IMR-90 (cell line): Measurements from ENCODE around the gene AMZ2. TPM values are rescaled to one million over a fixed set of nuclear protein-coding genes. Genes with fewer than 3 reads are reported as not detected.

Source experiments
- ATAC-seq: fragments of 200-7000 bp; cut with Tn5 transposase; 2 replicates; pipeline ENCODE4 v1.9.1; 2020; ENCODE audit warnings: low read depth, mild to moderate bottlenecking, moderate library complexity
- BruUV-seq: library from RNA; stranded (reverse); fragments of 400-500 nt; replicated peaks from 2 replicates; lab custom pipeline; 2021; lab: Mats Ljungman, UMichigan
- CTCF ChIA-PET: fragments of 300-600 bp; formaldehyde crosslinking; extraction: SDS; loops from one replicate; lab custom pipeline; 2021; ENCODE audit warnings: antibody characterized with exemption; lab: Yijun Ruan, JAX
- POLR2A ChIA-PET: fragments of 300-600 bp; sonication (Branson Sonifier 250); formaldehyde crosslinking; loops from one replicate; lab custom pipeline; 2022; ENCODE audit warnings: antibody characterized with exemption; ENCODE audit not compliant: unreplicated experiment; lab: Charles Lee
- DNase-seq: peaks from one replicate; pipeline ENCODE4 v3.0.0; 2013
- H2AFZ ChIP-seq: replicated peaks from 2 replicates; pipeline ENCODE3; 2013; ENCODE audit warnings: low read length, mild to moderate bottlenecking; ENCODE audit not compliant: poor library complexity
- H2AK5ac ChIP-seq: 2 replicates; pipeline ENCODE4 v1.6.1; 2013; ENCODE audit warnings: low read depth, low read length, inconsistent platforms
- H2AK9ac ChIP-seq: replicated peaks from 2 replicates; pipeline ENCODE3; 2013; ENCODE audit warnings: mild to moderate bottlenecking, low read depth, low read length, moderate library complexity; ENCODE audit not compliant: poor library complexity
- H2BK120ac ChIP-seq: 2 replicates; pipeline ENCODE4 v1.6.1; 2013; ENCODE audit warnings: low read depth, low read length, inconsistent platforms
- H2BK15ac ChIP-seq: 3 replicates; pipeline ENCODE4 v1.6.1; 2013; ENCODE audit warnings: low read depth, low read length, inconsistent platforms
- H2BK20ac ChIP-seq: 2 replicates; pipeline ENCODE4 v1.6.1; 2013; ENCODE audit warnings: low read depth, mild to moderate bottlenecking, inconsistent platforms, low read length, moderate library complexity
- H2BK5ac ChIP-seq: 2 replicates; pipeline ENCODE4 v1.6.1; 2013; ENCODE audit warnings: mild to moderate bottlenecking, low read depth, low read length, inconsistent platforms; ENCODE audit not compliant: poor library complexity, severe bottlenecking
- H3K14ac ChIP-seq: replicated peaks from 2 replicates; pipeline ENCODE4 v1.6.1; 2013; ENCODE audit warnings: low read depth, low read length, inconsistent platforms
- H3K18ac ChIP-seq: 2 replicates; pipeline ENCODE4 v1.6.1; 2013; ENCODE audit warnings: low read depth, low read length, control low read depth
- H3K23ac ChIP-seq: 2 replicates; pipeline ENCODE4 v1.6.1; 2013; ENCODE audit warnings: low read depth, low read length, inconsistent platforms
- H3K27ac ChIP-seq: 2 replicates; pipeline ENCODE4 v1.5.1; 2013; ENCODE audit warnings: mild to moderate bottlenecking, control low read depth, low read length; ENCODE audit not compliant: insufficient read depth
- H3K27me3 ChIP-seq: 2 replicates; pipeline ENCODE4 v1.6.1; 2013; ENCODE audit warnings: low read length; ENCODE audit not compliant: control insufficient read depth, insufficient read depth
- H3K36me3 ChIP-seq: 2 replicates; pipeline ENCODE4 v1.6.1; 2013; ENCODE audit warnings: low read length, mixed read lengths; ENCODE audit not compliant: control insufficient read depth, insufficient read depth
- H3K4ac ChIP-seq: 2 replicates; pipeline ENCODE4 v1.6.1; 2013; ENCODE audit warnings: low read depth, low read length, inconsistent platforms
- H3K4me1 ChIP-seq: 2 replicates; pipeline ENCODE4 v1.6.1; 2013; ENCODE audit warnings: low read length, mixed read lengths; ENCODE audit not compliant: control insufficient read depth, insufficient read depth
- H3K4me2 ChIP-seq: 2 replicates; pipeline ENCODE4 v1.6.1; 2013; ENCODE audit warnings: low read depth, mild to moderate bottlenecking, control low read depth, low read length, moderate library complexity
- H3K4me3 ChIP-seq: 2 replicates; pipeline ENCODE4 v1.5.1; 2013; ENCODE audit warnings: low read depth, mild to moderate bottlenecking, control low read depth, low read length, moderate library complexity; ENCODE audit not compliant: insufficient read depth
- H3K56ac ChIP-seq: 2 replicates; pipeline ENCODE4 v1.6.1; 2013; ENCODE audit warnings: low read length, inconsistent platforms; ENCODE audit not compliant: insufficient read depth; ENCODE audit errors: extremely low read depth
- H3K79me1 ChIP-seq, 2 experiments: 2 replicates each; pipeline ENCODE4 v1.6.1; 2013; ENCODE audit warnings: low read length in 2 of 2, inconsistent platforms in 1 of 2, low read depth in 1 of 2
- H3K9ac ChIP-seq: 2 replicates; pipeline ENCODE4 v1.6.1; 2013; ENCODE audit warnings: low read depth, low read length, control low read depth
- H3K9me1 ChIP-seq: 2 replicates; pipeline ENCODE4 v1.6.1; 2013; ENCODE audit warnings: low read length, inconsistent platforms; ENCODE audit not compliant: insufficient read depth
- H3K9me3 ChIP-seq: 2 replicates; pipeline ENCODE4 v1.6.1; 2013; ENCODE audit warnings: low read length; ENCODE audit not compliant: control insufficient read depth, insufficient read depth
- H4K20me1 ChIP-seq: 2 replicates; pipeline ENCODE4 v1.6.1; 2013; ENCODE audit warnings: low read length, inconsistent platforms; ENCODE audit not compliant: insufficient read depth
- H4K5ac ChIP-seq: 2 replicates; pipeline ENCODE4 v1.6.1; 2013; ENCODE audit warnings: mild to moderate bottlenecking, low read depth, low read length, control low read depth
- H4K8ac ChIP-seq, 2 experiments: 2 replicates each; pipeline ENCODE4 v1.6.1; 2013; ENCODE audit warnings: low read depth in 2 of 2, low read length in 2 of 2, control low read depth in 1 of 2, inconsistent platforms in 1 of 2
- H4K91ac ChIP-seq: 2 replicates; pipeline ENCODE4 v1.6.1; 2013; ENCODE audit warnings: low read depth, low read length, inconsistent platforms; ENCODE audit not compliant: insufficient read depth
- BHLHE40 ChIP-seq: fragments of 150-350 bp; IDR thresholded peaks from 2 replicates; pipeline ENCODE4 v1.6.1; 2016; ENCODE audit warnings: mild to moderate bottlenecking, low read depth, low read length
- CEBPB ChIP-seq: IDR thresholded peaks from 2 replicates; pipeline ENCODE4 v1.6.1; 2012; ENCODE audit warnings: low read depth, low read length, improper control_type of control experiment
- CHD1 ChIP-seq: IDR thresholded peaks from 2 replicates; pipeline ENCODE4 v1.6.1; 2012; ENCODE audit warnings: low read depth, low read length, improper control_type of control experiment
- MXI1 ChIP-seq: IDR thresholded peaks from 2 replicates; pipeline ENCODE4 v1.6.1; 2012; ENCODE audit warnings: low read depth, mild to moderate bottlenecking, low read length, moderate library complexity, borderline replicate concordance
- NFE2L2 ChIP-seq: fragments of 150-350 bp; IDR thresholded peaks from 2 replicates; pipeline ENCODE4 v1.6.1; 2016; ENCODE audit warnings: low read depth, mild to moderate bottlenecking, low read length
- POLR2A ChIP-seq: IDR thresholded peaks from 2 replicates; pipeline ENCODE4 v1.6.1; 2012; ENCODE audit warnings: mild to moderate bottlenecking, low read depth, low read length
- RCOR1 ChIP-seq: IDR thresholded peaks from 2 replicates; pipeline ENCODE4 v1.6.1; 2012; ENCODE audit warnings: mild to moderate bottlenecking, low read length, improper control_type of control experiment; ENCODE audit not compliant: insufficient replicate concordance
- WGBS, 2 experiments: methylation state at CpG; one replicate each; pipeline versions ENCODE4 v1.1.5 to v1.1.7; 2013; ENCODE audit warnings: missing lambda C conversion rate in 2 of 2; ENCODE audit not compliant: insufficient read length in 1 of 2; ENCODE audit errors: extremely low coverage in 2 of 2; 5-methylcytosine and 5-hydroxymethylcytosine counted together
- dilution Hi-C: fragments of 300-500 bp; cut with HindIII; formaldehyde crosslinking; loops from one replicate; pipeline ENCODE4 v1.14.3; 2018; ENCODE audit warnings: low sequenced_read_pairs; ENCODE audit not compliant: unreplicated experiment
- in situ Hi-C: fragments of 300-500 bp; cut with MboI; formaldehyde crosslinking; loops from 3 replicates; pipeline ENCODE4 v1.14.3; 2019; ENCODE audit warnings: low sequenced_read_pairs, inconsistent platforms, mixed read lengths
- intact Hi-C: fragments of 100-400 bp; cut with micrococcal nuclease; formaldehyde crosslinking; loops from 2 replicates; pipeline ENCODE4 v1.10.0; 2022
- polyA plus RNA-seq, 3 experiments: library from polyadenylated mRNA; depleted of rRNA; stranded (reverse); fragments of >200 nt; gene quantifications; 2 replicates each; pipeline ENCODE4 v1.2.3, GENCODE V29; 2012; ENCODE audit warnings: low replicate concordance in 1 of 3
- total RNA-seq: library from RNA; depleted of rRNA; stranded (reverse); fragments of >200 nt; gene quantifications from 2 replicates; pipeline ENCODE4 v1.2.3, GENCODE V29; 2012
- TF ChIP-seq, protein P1 (sequence below): conservative IDR thresholded peaks from 2 replicates; pipeline ENCODE4 v1.5.1; 2012; ENCODE audit warnings: mild to moderate bottlenecking, low read depth, low read length, improper control_type of control experiment
- TF ChIP-seq, protein P2 (sequence below): fragments of 150-350 bp; IDR thresholded peaks from 2 replicates; pipeline ENCODE4 v1.6.1; 2017; ENCODE audit warnings: mild to moderate bottlenecking, antibody characterized with exemption, low read length, low read depth

AMZ2 gene
- total and polyA plus RNA-seq, 2 of the 4 experiments (the other 2 are of a cell fraction) = 65.4 to 90.2 TPM

DNA sequence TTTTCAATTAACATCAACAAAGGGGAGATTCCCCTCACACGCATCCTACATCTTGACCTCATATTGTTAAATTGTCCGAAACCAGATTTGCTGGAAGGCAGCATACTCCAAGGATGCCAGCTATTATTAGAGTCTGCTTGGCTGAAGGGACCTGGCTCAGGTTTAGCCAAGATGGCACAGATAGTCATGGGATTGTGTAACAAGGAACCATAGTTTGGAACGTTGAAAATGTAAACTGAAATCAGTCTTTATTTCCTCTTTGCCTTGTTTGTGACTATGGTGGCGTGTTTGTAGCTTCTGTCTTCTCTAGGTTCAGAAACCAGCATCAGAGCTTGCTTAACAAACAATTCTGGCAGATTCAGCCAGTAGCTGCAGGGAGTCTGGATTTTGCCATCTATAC is 49.4 kb downstream of the AMZ2 start:
- Histone ChIP-seq H3K56ac (no peak overlapping the region), H2BK5ac (no peak overlapping the region), H4K8ac (no peak overlapping the region), H3K36me3 (no peaks in the 10 kb centered on the region), H3K27ac (no peak overlapping the region), H3K27me3 (peaks cover 11% of the 10 kb centered on the region), H2BK20ac (no peak overlapping the region), H3K9me3 (no peaks in the 10 kb centered on the region; the same call in 1 of the 2 replicates), H3K4me2 (no peak overlapping the region), H2BK120ac (no peak overlapping the region), H4K5ac (no peak overlapping the region), H3K4ac (no peak overlapping the region), H3K14ac (no peak overlapping the region), H3K4me3 (no peak overlapping the region), H2AK5ac (no peak overlapping the region), H4K91ac (no peak overlapping the region), H3K79me1 (no peaks in the 10 kb centered on the region), H2BK15ac (no peak overlapping the region), H3K18ac (no peak overlapping the region), H3K9me1 (no peaks in the 10 kb centered on the region), H3K9ac (no peak overlapping the region), H4K20me1 (no peaks in the 10 kb centered on the region; the same call in 1 of the 2 replicates), H3K23ac (no peak overlapping the region), H3K4me1 (peaks cover 5% of the 10 kb centered on the region), H2AK9ac (no peak overlapping the region), H2AFZ (no peak overlapping the region)
- intact Hi-C loops (no loop called here), dilution Hi-C loops (no loop called here), in situ Hi-C loops (no loop called here)
- ChIA-PET CTCF (interaction anchor here (0.9 kb wide), 1 partner anchor 102 kb away, joined by 3 read pairs; no protein-coding TSS in a partner anchor), POLR2A (no interaction called here)
- no TSS peak for BruUV-seq
- TF ChIP-seq CEBPB (no peak), MXI1 (no peak), NFE2L2 (no peak), RCOR1 (no peak), CHD1 (no peak), BHLHE40 (no peak), POLR2A (no peak)
- TF ChIP-seq, protein P1, sequence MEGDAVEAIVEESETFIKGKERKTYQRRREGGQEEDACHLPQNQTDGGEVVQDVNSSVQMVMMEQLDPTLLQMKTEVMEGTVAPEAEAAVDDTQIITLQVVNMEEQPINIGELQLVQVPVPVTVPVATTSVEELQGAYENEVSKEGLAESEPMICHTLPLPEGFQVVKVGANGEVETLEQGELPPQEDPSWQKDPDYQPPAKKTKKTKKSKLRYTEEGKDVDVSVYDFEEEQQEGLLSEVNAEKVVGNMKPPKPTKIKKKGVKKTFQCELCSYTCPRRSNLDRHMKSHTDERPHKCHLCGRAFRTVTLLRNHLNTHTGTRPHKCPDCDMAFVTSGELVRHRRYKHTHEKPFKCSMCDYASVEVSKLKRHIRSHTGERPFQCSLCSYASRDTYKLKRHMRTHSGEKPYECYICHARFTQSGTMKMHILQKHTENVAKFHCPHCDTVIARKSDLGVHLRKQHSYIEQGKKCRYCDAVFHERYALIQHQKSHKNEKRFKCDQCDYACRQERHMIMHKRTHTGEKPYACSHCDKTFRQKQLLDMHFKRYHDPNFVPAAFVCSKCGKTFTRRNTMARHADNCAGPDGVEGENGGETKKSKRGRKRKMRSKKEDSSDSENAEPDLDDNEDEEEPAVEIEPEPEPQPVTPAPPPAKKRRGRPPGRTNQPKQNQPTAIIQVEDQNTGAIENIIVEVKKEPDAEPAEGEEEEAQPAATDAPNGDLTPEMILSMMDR = no peak
- TF ChIP-seq, protein P2, sequence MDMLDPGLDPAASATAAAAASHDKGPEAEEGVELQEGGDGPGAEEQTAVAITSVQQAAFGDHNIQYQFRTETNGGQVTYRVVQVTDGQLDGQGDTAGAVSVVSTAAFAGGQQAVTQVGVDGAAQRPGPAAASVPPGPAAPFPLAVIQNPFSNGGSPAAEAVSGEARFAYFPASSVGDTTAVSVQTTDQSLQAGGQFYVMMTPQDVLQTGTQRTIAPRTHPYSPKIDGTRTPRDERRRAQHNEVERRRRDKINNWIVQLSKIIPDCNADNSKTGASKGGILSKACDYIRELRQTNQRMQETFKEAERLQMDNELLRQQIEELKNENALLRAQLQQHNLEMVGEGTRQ = no peak
- no peak for DNase-seq
- WGBS, 2 experiments = 14% methylated on average over 1 of the region's 4 CpGs; no CpG with 5 or more reads in 1 of the 2 experiments
- ATAC-seq = no peak; the same call in 1 of the 2 replicates
